ENCODE measurements around the gene DGKI. TPM values are rescaled to one million over a fixed set of nuclear protein-coding genes. Genes with fewer than 3 reads are reported as not detected.

Gene DGKI
- total RNA-seq, 4 donors from 2014 or later, result 0.98 to 7.3 (median 2.7) TPM

GRCh38 chr7:137847568-137848050 is 835 bp upstream of the DGKI start:
- TF ChIP-seq, protein P1, sequence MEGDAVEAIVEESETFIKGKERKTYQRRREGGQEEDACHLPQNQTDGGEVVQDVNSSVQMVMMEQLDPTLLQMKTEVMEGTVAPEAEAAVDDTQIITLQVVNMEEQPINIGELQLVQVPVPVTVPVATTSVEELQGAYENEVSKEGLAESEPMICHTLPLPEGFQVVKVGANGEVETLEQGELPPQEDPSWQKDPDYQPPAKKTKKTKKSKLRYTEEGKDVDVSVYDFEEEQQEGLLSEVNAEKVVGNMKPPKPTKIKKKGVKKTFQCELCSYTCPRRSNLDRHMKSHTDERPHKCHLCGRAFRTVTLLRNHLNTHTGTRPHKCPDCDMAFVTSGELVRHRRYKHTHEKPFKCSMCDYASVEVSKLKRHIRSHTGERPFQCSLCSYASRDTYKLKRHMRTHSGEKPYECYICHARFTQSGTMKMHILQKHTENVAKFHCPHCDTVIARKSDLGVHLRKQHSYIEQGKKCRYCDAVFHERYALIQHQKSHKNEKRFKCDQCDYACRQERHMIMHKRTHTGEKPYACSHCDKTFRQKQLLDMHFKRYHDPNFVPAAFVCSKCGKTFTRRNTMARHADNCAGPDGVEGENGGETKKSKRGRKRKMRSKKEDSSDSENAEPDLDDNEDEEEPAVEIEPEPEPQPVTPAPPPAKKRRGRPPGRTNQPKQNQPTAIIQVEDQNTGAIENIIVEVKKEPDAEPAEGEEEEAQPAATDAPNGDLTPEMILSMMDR (IDR thresholded peaks at IDR 0.05; ENCODE audit: low read depth), result no peak

DNA sequence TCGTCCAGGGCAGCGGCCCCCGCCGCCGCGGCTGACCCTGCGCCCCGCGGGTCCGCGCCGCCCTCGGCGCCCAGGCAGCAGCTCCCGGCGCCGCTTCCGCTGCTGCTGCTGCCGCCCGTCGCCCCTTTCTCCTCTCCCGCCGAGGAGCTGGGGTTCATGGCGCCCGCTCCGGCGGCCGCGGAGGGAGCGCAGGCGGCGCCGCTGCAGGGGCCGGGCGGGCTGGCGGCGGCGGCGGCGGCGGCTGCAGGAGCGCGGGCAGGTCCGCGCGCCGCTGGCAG is 286 bp downstream of the DGKI start:
- TF ChIP-seq, protein P1 (IDR thresholded peaks at IDR 0.05; ENCODE audit: low read depth), result no peak

DNA sequence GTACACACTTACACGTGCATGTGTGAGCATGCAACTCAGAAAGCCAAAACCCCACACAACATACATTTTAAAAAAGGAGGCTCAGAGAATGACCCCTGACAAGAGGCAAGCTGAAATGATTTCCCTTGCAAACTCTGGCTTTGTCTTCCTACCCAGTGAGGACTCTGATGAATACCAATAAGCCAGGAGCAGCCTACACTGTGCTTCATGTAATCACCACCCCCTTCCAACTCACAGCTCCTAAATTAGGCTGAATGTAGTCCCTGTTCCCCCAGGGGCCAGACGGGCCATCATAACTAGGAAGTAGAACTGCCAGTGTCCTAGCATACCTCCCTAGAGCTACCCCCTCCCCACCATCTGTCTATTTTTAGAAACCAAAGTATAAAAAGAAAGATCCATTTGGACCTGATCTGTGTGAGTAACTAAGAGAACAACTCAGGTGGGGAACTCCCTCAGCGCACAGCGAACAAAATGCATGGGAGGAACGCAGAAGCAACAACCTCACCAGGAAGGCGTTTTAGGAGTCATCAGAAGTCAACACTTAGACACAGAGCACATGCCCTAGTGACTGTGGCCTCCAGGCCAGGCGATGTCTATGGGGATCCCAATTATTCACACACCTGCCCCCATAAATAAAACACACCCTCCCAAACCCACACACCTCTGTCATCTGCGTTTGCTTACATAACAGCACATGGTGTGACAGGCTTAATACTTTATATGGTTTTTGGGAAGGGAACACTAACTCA is 1.9 kb downstream of the DGKI start:
- TF ChIP-seq, protein P1 (IDR thresholded peaks at IDR 0.05; ENCODE audit: low read depth), result no peak

- TF ChIP-seq, protein P1 (IDR thresholded peaks at IDR 0.05; ENCODE audit: low read depth), result no peak
These were observed 6.6 kb downstream of the DGKI start for GRCh38 chr7:137839903-137840779.

DNA sequence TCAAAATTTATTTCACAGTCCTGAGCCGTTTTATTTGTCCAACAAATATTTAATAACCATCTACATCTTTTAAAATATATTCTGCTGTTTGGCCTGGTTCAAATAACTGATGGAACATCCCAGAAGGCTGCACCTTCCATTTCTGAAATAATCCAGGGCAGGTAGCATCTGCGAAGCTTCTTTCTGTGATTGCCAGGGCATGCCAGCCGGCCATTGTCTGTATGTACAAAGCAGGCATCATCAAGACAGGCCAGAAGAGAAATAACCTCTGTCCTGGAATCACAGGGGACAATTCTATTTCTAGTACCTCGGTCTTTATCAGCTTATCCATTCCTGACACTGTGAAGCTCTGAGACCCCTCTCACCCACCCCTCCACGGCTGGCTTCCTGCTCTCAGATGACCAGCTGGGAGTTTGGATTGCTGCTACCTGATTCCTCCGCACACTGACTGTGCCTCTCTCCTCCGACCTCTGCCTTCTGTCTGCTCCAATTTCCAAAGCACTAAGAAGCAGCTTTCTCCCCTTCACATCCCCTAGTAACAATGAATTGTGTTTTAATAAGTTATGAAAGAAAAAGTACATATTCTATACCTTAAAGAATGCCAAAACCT is 8.0 kb downstream of the DGKI start:
- TF ChIP-seq, protein P1 (IDR thresholded peaks at IDR 0.05; ENCODE audit: low read depth), result no peak

DNA sequence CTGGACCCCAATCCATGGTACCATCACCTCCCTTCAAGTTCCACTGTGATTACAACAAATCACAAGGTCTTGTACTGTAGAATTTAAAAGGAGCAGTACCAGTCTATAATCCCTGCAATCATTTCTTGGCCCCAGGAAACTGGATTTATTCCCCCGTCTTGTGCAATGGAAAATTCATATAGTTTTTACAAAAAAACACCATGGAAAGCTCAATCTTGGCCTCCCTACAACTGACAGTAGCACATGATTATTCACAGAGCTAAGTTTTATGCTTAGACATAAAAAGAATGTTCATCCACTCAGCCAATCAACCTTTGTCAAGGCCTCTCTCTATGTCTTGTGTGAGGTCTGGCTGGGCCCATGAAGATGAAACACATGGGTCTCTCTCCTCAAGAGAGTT is 10.2 kb downstream of the DGKI start:
- TF ChIP-seq, protein P1 (IDR thresholded peaks at IDR 0.05; ENCODE audit: low read depth), result no peak

DNA sequence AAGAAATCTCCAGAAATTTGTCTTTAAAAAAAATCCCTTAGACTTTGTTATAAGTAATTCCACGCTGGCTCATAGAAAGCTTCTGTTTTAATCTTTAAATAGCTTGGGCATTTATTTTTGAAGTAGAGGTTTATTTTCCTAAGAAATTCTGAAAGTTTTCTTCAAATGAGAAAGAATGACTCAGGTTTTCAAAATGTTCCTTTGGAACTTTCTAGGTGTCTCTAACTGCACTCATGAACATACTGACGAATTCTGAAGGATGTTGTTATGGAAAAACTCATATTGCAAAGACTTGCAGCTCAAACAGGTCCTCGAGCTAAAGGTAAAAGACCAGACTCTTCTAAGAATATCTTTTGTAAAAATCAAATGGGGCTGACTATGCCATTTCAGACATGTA is 10.7 kb downstream of the DGKI start:
- TF ChIP-seq, protein P1 (IDR thresholded peaks at IDR 0.05; ENCODE audit: low read depth), result no peak

Measured in subcutaneous adipose tissue (tissue), 4 donors.